Gastroesophageal sphincter (tissue), 3 donors: ENCODE results near the gene TRDN.

ENCODE experiments used
- CTCF ChIP-seq, 4 experiments: fragments of 200-600 bp in 2 of 4; fragments of 450-650 bp in 2 of 4; sonication (generic) in 1 of 4; IDR thresholded peaks; one replicate each; pipeline ENCODE4 v1.5.1; 2017 to 2019; ENCODE audit warnings: antibody characterized with exemption in 4 of 4, mild to moderate bottlenecking in 2 of 4, moderate library complexity in 2 of 4
- EP300 ChIP-seq: sonication (generic); formaldehyde crosslinking; IDR thresholded peaks from one replicate; pipeline ENCODE4 v1.6.1; 2017; ENCODE audit warnings: antibody characterized with exemption, mild to moderate bottlenecking
- POLR2A ChIP-seq, 2 donors: fragments of 450-650 bp; IDR thresholded peaks; one replicate each; pipeline ENCODE4 v1.6.1; 2017; ENCODE audit warnings: antibody characterized with exemption in 2 of 2, mild to moderate bottlenecking in 2 of 2, moderate library complexity in 1 of 2
- POLR2AphosphoS5 ChIP-seq: sonication (generic); formaldehyde crosslinking; IDR thresholded peaks from one replicate; pipeline ENCODE4 v1.6.1; 2017; ENCODE audit warnings: antibody characterized with exemption

GRCh38 chr6:123321020-123321419 lies 315.7 kb downstream of the TRDN start:
- TF ChIP-seq CTCF (IDR thresholded peaks at IDR 0.05) (no peak), POLR2AphosphoS5 (no peak), POLR2A (IDR thresholded peaks at IDR 0.05) (no peak), EP300 (no peak)
